ENCODE data around the gene CEBPA.

GRCh38 chr19:33348301-33349010, 46.1 kb upstream of the CEBPA start:
- TF ChIP-seq CTCF (IDR thresholded peaks at IDR 0.05) (no peak), POLR2A (IDR thresholded peaks at IDR 0.05) (no peak)

All from esophagus squamous epithelium (tissue), 4 donors.